Right atrium auricular region (tissue), 2 donors: Measurements from ENCODE around the gene LTBP3. TPM values are rescaled to one million over a fixed set of nuclear protein-coding genes. Genes with fewer than 3 reads are reported as not detected.

ENCODE experiments used
- DNase-seq: peaks from one replicate; pipeline ENCODE4 v3.0.0-alpha.2; 2019; ENCODE audit warnings: low spot score
- H3K27ac ChIP-seq, 2 donors: fragments of 200-600 bp; sonication (generic); 1 replicate in 1 of 2; 2 replicates in 1 of 2; pipeline ENCODE4 v1.5.1; 2016 to 2019
- H3K27me3 ChIP-seq, 2 donors: fragments of 200-600 bp; sonication (generic); one replicate each; pipeline versions ENCODE4 v1.5.1 to v1.6.0; 2017 to 2019
- H3K36me3 ChIP-seq: fragments of 200-600 bp; sonication (generic); one replicate; pipeline ENCODE4 v1.5.1; 2016
- H3K4me1 ChIP-seq, 2 donors: fragments of 200-600 bp; sonication (generic); one replicate each; pipeline versions ENCODE4 v1.5.1 to v1.6.0; 2017 to 2019
- H3K4me3 ChIP-seq, 2 donors: fragments of 200-600 bp; sonication (generic); 1 replicate in 1 of 2; 2 replicates in 1 of 2; pipeline ENCODE4 v1.5.1; 2017 to 2019; ENCODE audit warnings: mild to moderate bottlenecking in 1 of 2, moderate library complexity in 1 of 2
- H3K9me3 ChIP-seq, 2 donors: fragments of 200-600 bp; sonication (generic); one replicate each; pipeline ENCODE4 v1.5.1; 2019
- CTCF ChIP-seq, 2 donors: fragments of 200-600 bp; sonication (generic); IDR thresholded peaks; one replicate each; pipeline ENCODE4 v1.5.1; 2019; ENCODE audit warnings: antibody characterized with exemption in 2 of 2
- total RNA-seq, 2 donors: library from RNA; depleted of rRNA; stranded (reverse); fragments of >200 nt; gene quantifications; one replicate each; pipeline ENCODE4 v1.1.0, GENCODE V29; 2016

The LTBP3 gene
- total RNA-seq, 2 donors from 2014 or later, result 114 to 161 TPM

- no peaks in the 10 kb centered on the region for H3K9me3 ChIP-seq
Observed at GRCh38 chr11:65574811-65575567, 16.8 kb upstream of the LTBP3 start.

GRCh38 chr11:65574109-65574810, 16.1 kb upstream of the LTBP3 start:
- H3K27me3 ChIP-seq, result no peaks in the 10 kb centered on the region
- peak overlapping the region; percentile 94 to 97 for H3K27ac ChIP-seq
- DNase-seq, result peak; percentile 95
- peak overlapping the region; percentile 66 to 84 for H3K4me3 ChIP-seq
- H3K9me3 ChIP-seq, result no peaks in the 10 kb centered on the region
- peaks cover 3 to 80% of the 10 kb centered on the region in 2 donors for H3K4me1 ChIP-seq
- peak; percentile 96 to 99 for TF ChIP-seq CTCF (IDR thresholded peaks at IDR 0.05)
- H3K36me3 ChIP-seq, result peaks cover 5% of the 10 kb centered on the region

More at GRCh38 chr11:65574811-65575567, 16.8 kb upstream of the LTBP3 start:
- Histone ChIP-seq H3K27ac (peak overlapping the region; percentile 94 to 97), H3K27me3 (no peaks in the 10 kb centered on the region), H3K4me3 (peak overlapping the region; percentile 66 to 84), H3K36me3 (peaks cover 12% of the 10 kb centered on the region), H3K4me1 (peaks cover 3 to 74% of the 10 kb centered on the region in 2 donors)
- TF ChIP-seq CTCF (IDR thresholded peaks at IDR 0.05), result no peak
- no peak for DNase-seq

- H3K4me1 ChIP-seq, result peaks cover 3 to 82% of the 10 kb centered on the region in 2 donors
- DNase-seq, result no peak
Observed at GRCh38 chr11:65573391-65574079, 15.4 kb upstream of the LTBP3 start.

GRCh38 chr11:65572356-65573051, 14.3 kb upstream of the LTBP3 start, which contains the start of gene FAM89B:
FAM89B (plus strand) TSS chr11:65572538; CDS start chr11:65572670, 132 bp downstream.
- Histone ChIP-seq H3K9me3 (no peaks in the 10 kb centered on the region), H3K4me3 (peak within 1 kb of the TSS; percentile 52 to 94)
- TF ChIP-seq CTCF (IDR thresholded peaks at IDR 0.05), result no peak

More at GRCh38 chr11:65573391-65574079, 15.4 kb upstream of the LTBP3 start:
- Histone ChIP-seq H3K9me3 (no peaks in the 10 kb centered on the region), H3K27me3 (no peaks in the 10 kb centered on the region), H3K27ac (peak overlapping the region; percentile 94 to 97), H3K4me3 (peak overlapping the region; percentile 52 to 84), H3K36me3 (no peaks in the 10 kb centered on the region)
- no peak for TF ChIP-seq CTCF (IDR thresholded peaks at IDR 0.05)

GRCh38 chr11:65571940-65572339, 13.8 kb upstream of the LTBP3 start:
- TF ChIP-seq CTCF (IDR thresholded peaks at IDR 0.05), result peak in 1 of 2 donors; percentile 49
- H3K9me3 ChIP-seq, result no peaks in the 10 kb centered on the region
- H3K27me3 ChIP-seq, result no peaks in the 10 kb centered on the region
- H3K4me1 ChIP-seq, result peaks cover 3 to 80% of the 10 kb centered on the region in 2 donors
- H3K4me3 ChIP-seq, result peak overlapping the region; percentile 52 to 84
- peaks cover 6% of the 10 kb centered on the region for H3K36me3 ChIP-seq
- DNase-seq, result no peak
- peak overlapping the region; percentile 94 to 97 for H3K27ac ChIP-seq

More at GRCh38 chr11:65572356-65573051, 14.3 kb upstream of the LTBP3 start, which contains the start of gene FAM89B:
- peaks cover 3 to 80% of the 10 kb centered on the region in 2 donors for H3K4me1 ChIP-seq
- peak within 1 kb of the TSS; percentile 94 to 97 for H3K27ac ChIP-seq
- peaks cover 6% of the 10 kb centered on the region for H3K36me3 ChIP-seq
- no peaks in the 10 kb centered on the region for H3K27me3 ChIP-seq
- DNase-seq, result peak; percentile 94
